SK-N-DZ (cell line): ENCODE measurements around the gene SAMD7.

Experiments used
- DNase-seq: peaks from one replicate; pipeline ENCODE4 v3.0.0-alpha.2; 2015; ENCODE audit warnings: low spot score

The SAMD7 gene

DNA sequence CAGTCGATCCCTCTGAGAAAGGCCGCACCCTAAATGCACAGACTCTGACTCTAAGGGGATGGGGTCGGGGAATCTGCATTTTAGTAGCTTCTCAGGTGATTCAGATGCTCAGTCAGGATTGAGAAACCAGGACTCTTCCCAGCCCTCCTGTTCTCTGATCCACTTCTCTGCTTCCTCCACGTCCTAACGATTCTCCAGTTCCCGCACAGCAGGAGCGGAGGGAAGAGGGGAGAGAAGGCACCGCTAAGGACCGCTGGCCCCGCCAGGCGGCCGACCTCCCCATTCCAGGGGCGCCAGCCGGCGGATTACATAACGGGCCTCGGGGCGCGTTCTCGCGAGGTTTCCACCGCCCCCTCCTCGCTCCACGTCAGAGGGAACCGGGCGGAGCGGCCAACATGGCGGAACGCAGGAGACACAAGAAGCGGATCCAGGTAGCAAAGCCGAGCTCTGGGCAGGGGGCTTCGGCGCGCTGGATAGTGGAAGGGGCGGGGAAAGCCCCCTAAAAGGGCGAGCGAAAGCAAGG lies 55.1 kb downstream of the SAMD7 start, which contains the start of gene SEC62:
SEC62 (plus strand) TSS at position 380 of the 523 bp plus-strand sequence; CDS start at position 396, 16 bp downstream.
- DNase-seq, result peak; percentile 96

DNA sequence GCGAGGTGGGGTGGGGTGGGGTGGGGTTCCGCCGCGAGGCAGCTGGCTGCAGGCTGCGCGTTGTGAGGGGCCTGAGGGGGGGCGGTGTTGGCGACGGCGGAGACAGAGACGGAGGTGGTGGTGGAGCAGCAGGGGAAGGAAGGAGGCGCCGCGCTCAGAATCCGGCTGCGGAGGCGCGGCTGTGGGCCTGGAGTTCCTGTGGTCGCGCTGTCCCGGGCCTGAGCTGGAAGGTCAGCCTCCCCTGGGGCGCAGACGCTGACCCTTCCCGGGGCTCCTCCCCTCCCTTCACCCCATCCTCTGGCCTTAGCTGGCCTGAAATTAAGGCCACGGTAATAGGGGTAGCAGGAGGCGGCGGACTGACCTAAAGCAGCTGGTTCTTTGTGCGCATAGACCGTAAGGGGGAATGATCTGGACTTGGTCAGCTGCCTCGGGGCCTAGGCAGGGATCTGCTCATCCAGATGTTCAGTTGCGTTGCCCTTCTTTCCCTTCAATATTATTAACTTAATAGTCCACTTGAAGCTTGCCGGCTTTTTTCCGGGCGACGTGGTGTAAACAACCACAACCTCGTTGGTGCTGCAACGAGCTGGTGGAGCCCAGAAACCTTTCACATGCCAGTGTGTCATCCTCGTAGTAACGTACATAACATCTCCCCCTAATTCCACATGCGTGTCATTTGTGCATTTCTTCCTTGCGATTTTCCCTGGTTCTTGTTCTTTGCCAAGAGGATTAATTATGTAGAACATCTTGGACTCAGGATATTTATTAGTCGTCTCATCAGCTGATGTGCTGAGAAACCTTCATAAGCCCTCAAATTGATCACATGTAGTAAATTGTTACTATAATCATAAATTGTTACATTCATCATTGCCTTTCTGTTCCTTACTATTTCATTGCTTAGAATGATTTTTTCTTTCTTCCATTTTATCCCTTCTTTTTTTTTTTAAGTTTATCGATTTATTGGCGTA lies 55.9 kb downstream of the SAMD7 start:
- DNase-seq, result peak; percentile 51

DNA sequence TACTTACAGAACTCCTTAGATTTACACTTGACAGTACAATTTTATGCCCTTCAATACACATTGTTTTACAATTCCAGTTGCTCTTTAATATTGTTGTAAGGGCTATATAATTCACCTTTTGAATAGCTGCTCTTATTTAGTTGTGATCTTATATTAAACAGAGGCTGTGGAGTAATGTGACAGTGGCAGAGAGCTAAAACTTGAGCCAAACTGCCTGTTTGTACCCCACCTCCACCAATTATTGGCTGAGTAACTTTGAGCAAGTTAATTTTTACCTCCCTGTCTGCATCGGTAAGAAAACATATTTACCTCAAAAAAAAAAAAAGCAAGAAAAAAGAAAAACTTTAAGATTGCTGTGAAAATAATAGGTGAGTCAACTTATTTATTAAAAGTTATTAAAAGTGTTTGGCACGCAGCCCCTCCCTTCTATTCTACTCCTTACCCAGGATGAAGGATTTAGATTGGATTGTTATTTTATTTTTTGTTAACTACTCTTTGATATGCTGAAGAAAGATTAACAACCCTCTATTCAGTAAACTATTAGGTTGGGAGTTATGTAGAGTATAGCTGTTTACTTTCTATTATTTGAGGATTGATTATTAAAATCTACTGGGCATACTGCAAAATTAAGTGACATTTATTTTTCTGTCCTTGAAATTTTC lies 57.0 kb downstream of the SAMD7 start:
- DNase-seq, result no peak

DNA sequence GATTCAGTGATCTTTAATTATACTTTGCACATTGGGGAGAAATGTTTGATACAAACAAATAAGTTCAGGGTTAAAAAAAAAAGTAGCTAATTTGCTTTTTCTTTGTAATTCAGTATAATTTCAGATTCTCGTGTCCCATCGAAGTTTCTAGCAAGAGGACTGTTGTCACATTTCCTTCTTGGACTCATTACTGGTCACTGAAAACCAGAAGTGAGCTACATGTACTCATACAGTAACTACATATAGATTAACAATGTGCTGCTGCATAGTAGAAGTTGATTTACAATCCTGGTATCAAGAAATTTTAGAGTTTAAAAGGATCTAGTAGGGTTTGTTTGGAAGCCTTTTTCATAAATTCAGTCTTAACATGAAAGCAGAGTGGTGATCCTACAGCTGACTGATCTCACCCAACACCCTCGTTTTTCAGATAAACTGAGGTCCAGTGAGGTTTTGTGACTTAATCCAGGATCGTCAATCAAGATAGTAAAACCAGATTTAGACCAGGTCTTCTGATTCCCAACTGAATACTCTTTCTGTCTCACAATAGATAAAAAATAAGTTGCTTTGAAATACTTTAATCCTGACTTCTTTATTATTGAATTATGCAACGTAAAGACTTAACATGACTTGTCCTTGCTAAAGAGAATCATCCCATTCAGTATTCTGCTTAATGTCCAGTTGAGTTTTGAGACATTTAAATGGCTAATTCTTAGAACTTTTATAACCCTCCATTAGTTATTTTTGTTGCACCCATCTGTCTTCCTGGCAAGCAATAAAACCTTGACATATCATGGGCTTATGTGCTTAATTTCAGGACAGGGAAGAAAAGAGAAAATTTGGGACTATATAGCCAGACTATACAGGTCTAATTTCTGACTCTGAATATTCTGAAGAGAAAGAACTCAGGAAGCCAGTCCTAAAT lies 58.1 kb downstream of the SAMD7 start:
- no peak for DNase-seq

DNA sequence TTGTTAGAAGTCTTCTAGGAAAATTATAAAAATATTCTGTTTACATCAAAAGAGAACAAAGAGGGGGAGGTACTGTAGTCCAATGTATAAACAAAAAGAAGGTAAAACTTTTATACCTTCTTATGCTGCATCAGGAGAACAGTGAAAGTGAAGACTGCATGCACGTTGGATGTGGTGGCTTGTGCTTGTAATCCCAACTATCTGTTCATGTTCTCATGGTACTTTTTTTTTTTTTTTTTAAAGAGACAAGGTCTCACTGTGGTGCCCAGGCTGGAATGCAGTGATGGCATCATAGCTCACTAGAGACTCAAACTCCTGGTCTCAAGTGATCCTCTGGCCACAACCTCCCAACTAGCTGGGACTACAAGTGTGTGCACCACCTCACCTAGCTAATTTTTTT lies 59.5 kb downstream of the SAMD7 start:
- no peak for DNase-seq

DNA sequence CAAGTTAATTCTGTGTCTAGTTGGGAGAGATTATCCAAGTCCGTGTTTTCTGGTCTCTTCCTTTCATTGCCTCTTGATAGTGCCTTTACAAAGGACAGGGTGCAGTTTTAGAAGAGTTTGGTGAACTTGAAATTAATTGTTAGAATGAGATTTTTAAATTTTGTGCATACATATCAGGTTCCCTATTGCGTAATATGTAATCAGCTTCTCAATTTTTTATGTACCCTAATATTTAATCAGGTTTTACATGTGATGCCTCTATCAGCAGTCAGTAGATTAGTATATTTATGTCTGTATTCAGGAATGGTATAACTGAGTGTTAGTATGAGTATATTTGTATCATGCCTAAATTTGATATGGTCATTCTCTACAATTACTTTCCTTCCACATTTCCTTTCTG lies 60.1 kb downstream of the SAMD7 start:
- DNase-seq, result no peak

DNA sequence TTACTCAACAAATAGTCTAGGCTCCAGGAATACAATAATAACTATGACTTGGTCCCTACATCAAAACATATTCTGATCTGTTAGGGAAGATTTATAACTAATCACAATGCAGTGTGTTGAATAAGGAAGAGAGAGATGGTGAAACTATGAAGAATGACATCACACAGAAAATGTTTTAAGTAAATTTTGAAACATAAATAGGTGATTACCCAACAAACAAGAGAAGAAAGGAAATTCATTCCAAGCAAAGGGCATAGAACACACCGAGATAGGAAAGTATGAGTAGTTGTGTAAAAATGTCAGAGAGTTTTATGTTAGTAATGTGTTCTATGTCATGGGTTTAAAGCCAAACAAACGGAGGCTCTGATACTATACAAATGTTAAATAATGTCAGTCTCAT lies 68.7 kb downstream of the SAMD7 start:
- DNase-seq, result no peak

DNA sequence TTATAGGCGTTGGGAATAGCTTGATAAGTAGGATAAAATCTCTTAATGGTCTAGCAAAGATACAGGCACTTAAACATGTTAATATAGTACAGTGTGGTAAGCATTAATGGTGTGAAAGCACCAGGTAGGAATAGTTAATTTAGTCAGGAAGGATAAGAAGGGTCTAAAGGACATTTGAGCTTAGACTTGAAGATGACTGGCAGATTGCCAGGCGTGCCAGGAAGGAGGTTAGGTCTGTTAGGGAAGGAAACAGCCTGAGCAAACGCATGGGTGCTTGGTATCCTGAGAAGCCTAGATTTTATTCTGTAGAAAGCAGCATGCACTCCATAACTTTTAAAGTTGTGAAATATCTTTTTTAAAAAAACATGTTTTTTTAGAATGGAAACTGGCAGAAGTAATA lies 72.9 kb downstream of the SAMD7 start:
- no peak for DNase-seq
